RWPE2 (cell line): Measurements from ENCODE around the gene MAPK10.

Experiments
- ATAC-seq: fragments of 200-7000 bp; cut with Tn5 transposase; 3 replicates; pipeline ENCODE4 v1.9.1; 2021; ENCODE audit warnings: low read depth
- DNase-seq: peaks from one replicate; pipeline ENCODE4 v3.0.0-alpha.2; 2020; ENCODE audit warnings: low spot score
- H3K27ac ChIP-seq: fragments of 450-650 bp; 2 replicates; pipeline ENCODE4 v1.5.1; 2017; ENCODE audit warnings: mild to moderate bottlenecking; ENCODE audit not compliant: poor library complexity, severe bottlenecking
- H3K27me3 ChIP-seq: fragments of 250-450 bp; sonication (Bioruptor Pico); 2 replicates; pipeline ENCODE4 v1.5.1; 2021; ENCODE audit warnings: mild to moderate bottlenecking, moderate library complexity; ENCODE audit not compliant: insufficient read depth, poor library complexity, severe bottlenecking
- H3K36me3 ChIP-seq: fragments of 250-450 bp; sonication (Bioruptor Pico); 2 replicates; pipeline ENCODE4 v1.5.1; 2020; ENCODE audit warnings: low read depth, mild to moderate bottlenecking, moderate library complexity
- H3K4me1 ChIP-seq: fragments of 250-450 bp; sonication (Bioruptor Pico); 2 replicates; pipeline ENCODE4 v1.5.1; 2021; ENCODE audit warnings: mild to moderate bottlenecking, moderate library complexity; ENCODE audit not compliant: insufficient read depth, poor library complexity, severe bottlenecking
- H3K4me3 ChIP-seq: fragments of 250-450 bp; sonication (Bioruptor Pico); 2 replicates; pipeline ENCODE4 v1.5.1; 2021; ENCODE audit warnings: mild to moderate bottlenecking, moderate library complexity; ENCODE audit not compliant: severe bottlenecking
- H3K9me3 ChIP-seq: fragments of 250-450 bp; sonication (Bioruptor Pico); 2 replicates; pipeline ENCODE4 v1.5.1; 2021; ENCODE audit warnings: mild to moderate bottlenecking, moderate library complexity; ENCODE audit not compliant: severe bottlenecking
- TF ChIP-seq, protein P1 (sequence below): fragments of 450-650 bp; IDR thresholded peaks from one replicate; pipeline ENCODE4 v1.5.1; 2017; ENCODE audit warnings: mild to moderate bottlenecking, moderate library complexity; ENCODE audit not compliant: poor library complexity, severe bottlenecking

Gene MAPK10

DNA sequence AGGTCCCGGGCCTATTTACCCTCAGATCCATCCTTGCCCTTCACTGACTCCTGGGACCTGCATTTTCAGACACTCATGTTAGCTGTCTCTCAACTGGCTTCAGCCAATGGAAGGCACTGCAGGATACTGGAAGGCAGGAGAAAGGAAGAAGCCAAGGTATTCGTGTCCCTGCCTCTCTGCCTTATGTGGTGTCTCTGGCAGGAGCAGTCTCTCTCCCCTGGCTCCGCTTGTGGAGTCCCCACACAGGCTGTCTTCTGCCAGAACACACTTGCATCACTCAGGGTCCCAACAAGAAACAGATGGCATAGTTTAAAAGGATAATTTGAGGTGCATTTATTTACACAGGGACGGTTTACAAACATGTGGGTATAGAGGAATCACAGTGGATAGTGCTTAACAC is 21.6 kb upstream of the MAPK10 start:
- TF ChIP-seq, protein P1, sequence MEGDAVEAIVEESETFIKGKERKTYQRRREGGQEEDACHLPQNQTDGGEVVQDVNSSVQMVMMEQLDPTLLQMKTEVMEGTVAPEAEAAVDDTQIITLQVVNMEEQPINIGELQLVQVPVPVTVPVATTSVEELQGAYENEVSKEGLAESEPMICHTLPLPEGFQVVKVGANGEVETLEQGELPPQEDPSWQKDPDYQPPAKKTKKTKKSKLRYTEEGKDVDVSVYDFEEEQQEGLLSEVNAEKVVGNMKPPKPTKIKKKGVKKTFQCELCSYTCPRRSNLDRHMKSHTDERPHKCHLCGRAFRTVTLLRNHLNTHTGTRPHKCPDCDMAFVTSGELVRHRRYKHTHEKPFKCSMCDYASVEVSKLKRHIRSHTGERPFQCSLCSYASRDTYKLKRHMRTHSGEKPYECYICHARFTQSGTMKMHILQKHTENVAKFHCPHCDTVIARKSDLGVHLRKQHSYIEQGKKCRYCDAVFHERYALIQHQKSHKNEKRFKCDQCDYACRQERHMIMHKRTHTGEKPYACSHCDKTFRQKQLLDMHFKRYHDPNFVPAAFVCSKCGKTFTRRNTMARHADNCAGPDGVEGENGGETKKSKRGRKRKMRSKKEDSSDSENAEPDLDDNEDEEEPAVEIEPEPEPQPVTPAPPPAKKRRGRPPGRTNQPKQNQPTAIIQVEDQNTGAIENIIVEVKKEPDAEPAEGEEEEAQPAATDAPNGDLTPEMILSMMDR: no peak
- Histone ChIP-seq H3K9me3 (no peaks in the 10 kb centered on the region), H3K36me3 (no peaks in the 10 kb centered on the region), H3K4me3 (no peak overlapping the region), H3K27me3 (no peaks in the 10 kb centered on the region), H3K4me1 (no peaks in the 10 kb centered on the region), H3K27ac (no peak overlapping the region)
- ATAC-seq (no peak), DNase-seq (no peak)

DNA sequence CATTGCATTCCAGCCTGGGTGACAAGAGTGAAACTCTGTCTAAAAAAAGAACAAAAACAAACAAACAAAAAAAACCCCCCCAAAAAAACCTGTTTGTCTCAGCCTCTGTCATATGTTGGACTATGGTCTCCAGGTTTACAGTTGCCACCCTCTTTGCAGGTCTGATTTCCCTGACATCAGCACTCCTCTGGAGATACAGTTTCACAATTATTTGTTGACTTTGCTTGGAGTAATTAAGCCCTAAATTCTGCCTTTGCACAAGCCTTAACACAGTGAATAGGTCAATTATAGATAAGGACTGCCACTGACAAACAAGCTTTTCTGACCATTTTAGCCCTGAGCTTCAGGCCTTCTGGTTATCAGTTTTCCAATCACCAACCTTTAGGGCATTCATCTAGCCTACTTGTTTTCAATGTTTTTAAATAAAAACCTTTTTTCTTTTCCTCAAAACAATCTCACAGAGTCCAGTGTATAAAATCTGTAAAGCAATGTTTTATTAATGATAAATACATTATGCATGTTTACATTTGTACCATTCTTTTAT is 20.4 kb upstream of the MAPK10 start:
- TF ChIP-seq, protein P1: no peak
- H3K4me1 ChIP-seq: no peaks in the 10 kb centered on the region
- no peak for ATAC-seq
- H3K27me3 ChIP-seq: no peaks in the 10 kb centered on the region
- no peaks in the 10 kb centered on the region for H3K36me3 ChIP-seq
- H3K9me3 ChIP-seq: no peaks in the 10 kb centered on the region
- DNase-seq: no peak
- no peak overlapping the region for H3K4me3 ChIP-seq
- H3K27ac ChIP-seq: no peak overlapping the region

DNA sequence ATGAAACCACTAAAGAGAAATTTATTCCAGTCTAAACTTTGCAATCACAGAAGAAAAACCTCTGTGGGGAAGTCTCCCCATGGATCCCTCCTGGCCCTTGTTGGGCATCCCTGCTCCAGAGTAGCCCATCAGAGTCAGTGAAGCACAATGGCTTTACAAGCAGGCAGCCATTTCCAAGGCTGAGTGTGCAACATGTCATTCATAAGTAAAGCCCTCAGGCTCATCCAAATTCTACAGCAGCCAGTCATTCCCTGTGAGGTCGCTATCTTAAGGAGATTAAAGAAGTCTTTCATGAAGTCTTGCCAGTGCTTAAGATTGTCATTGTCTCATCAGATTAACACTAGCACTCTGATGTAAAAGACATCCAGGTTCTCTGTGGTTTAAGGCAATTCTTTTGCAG is 17.0 kb upstream of the MAPK10 start:
- Histone ChIP-seq H3K9me3 (no peaks in the 10 kb centered on the region), H3K4me3 (no peak overlapping the region), H3K36me3 (no peaks in the 10 kb centered on the region), H3K27ac (no peak overlapping the region), H3K27me3 (no peaks in the 10 kb centered on the region), H3K4me1 (no peaks in the 10 kb centered on the region)
- ATAC-seq (no peak; the same call in 2 of the 3 replicates), DNase-seq (no peak)
- TF ChIP-seq, protein P1: no peak

DNA sequence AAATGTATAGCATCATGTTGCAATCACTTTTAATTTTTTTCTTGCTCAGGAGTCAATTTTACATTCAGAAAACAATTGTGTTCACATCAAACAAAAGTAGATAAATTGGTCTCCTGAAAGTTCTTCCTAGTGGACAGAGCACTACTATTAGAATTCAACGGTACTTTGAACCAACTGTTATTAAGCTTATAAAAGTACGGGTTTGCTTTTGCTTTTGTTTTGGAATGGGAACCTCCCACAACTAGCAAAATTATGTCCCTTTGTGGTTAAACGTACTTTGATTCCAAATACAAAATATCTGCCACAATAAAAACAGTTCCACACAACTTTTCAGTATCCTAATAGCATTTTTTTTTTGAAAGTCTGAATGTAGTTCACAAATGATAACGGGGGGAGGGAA is 8.6 kb upstream of the MAPK10 start:
- ATAC-seq: no peak
- no peaks in the 10 kb centered on the region for H3K9me3 ChIP-seq
- TF ChIP-seq, protein P1: no peak
- no peak for DNase-seq
- H3K4me1 ChIP-seq: no peaks in the 10 kb centered on the region
- no peak overlapping the region for H3K27ac ChIP-seq
- no peaks in the 10 kb centered on the region for H3K36me3 ChIP-seq
- H3K4me3 ChIP-seq: no peak overlapping the region
- H3K27me3 ChIP-seq: no peaks in the 10 kb centered on the region

DNA sequence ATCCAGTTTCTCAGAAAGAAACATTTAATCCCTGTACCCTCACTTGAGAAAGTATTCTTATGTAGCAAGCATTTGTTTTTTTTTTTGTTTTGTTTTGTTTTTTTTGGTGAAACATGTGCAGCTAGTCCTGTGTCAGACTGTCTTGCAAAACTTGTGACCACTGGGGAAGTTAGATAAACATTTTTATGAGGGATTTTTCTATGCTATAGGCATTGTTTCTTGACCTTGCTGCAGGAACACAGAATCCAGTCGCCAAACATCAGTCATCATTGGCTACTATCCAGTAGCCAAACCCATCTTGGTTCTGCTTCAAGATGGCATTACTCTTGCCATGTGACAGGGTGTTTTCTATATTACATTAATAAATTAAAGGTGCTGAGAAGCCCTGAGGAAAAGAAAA is 7.7 kb upstream of the MAPK10 start:
- TF ChIP-seq, protein P1: no peak
- H3K4me1 ChIP-seq: no peaks in the 10 kb centered on the region
- H3K27ac ChIP-seq: no peak overlapping the region
- no peaks in the 10 kb centered on the region for H3K36me3 ChIP-seq
- no peaks in the 10 kb centered on the region for H3K9me3 ChIP-seq
- ATAC-seq (no peak), DNase-seq (no peak)
- no peak overlapping the region for H3K4me3 ChIP-seq
- H3K27me3 ChIP-seq: no peaks in the 10 kb centered on the region
